Aorta (tissue), 5 donors: ENCODE data around the gene CRK. TPM values are rescaled to one million over a fixed set of nuclear protein-coding genes. Genes with fewer than 3 reads are reported as not detected.

Experiments
- ATAC-seq: fragments of 200-7000 bp; cut with Tn5 transposase; one replicate; pipeline ENCODE4 v1.9.1; 2022; ENCODE audit warnings: moderate library complexity; ENCODE audit not compliant: low FRiP score
- DNase-seq, 2 donors: peaks; one replicate each; pipeline ENCODE4 v3.0.0-alpha.2; 2020
- H3K27ac ChIP-seq, 2 donors: one replicate each; pipeline ENCODE4 v1.5.1; 2013; ENCODE audit warnings: low read length in 2 of 2, mild to moderate bottlenecking in 2 of 2, moderate library complexity in 2 of 2, control low read depth in 1 of 2, inconsistent platforms in 1 of 2, low read depth in 1 of 2
- H3K27me3 ChIP-seq, 2 donors: one replicate each; pipeline ENCODE4 v1.6.1; 2013; ENCODE audit warnings: control low read depth in 1 of 2, low read length in 1 of 2, mild to moderate bottlenecking in 1 of 2, moderate library complexity in 1 of 2; ENCODE audit not compliant: insufficient read depth in 2 of 2, control insufficient read depth in 1 of 2
- H3K36me3 ChIP-seq, 2 donors: one replicate each; pipeline ENCODE4 v1.6.1; 2013; ENCODE audit warnings: control low read depth in 1 of 2, low read length in 1 of 2, mild to moderate bottlenecking in 1 of 2; ENCODE audit not compliant: insufficient read depth in 2 of 2, control insufficient read depth in 1 of 2
- H3K4me1 ChIP-seq, 2 donors: one replicate each; pipeline ENCODE4 v1.6.1; 2013; ENCODE audit warnings: low read length in 2 of 2, control low read depth in 1 of 2, mild to moderate bottlenecking in 1 of 2, moderate library complexity in 1 of 2; ENCODE audit not compliant: insufficient read depth in 2 of 2, control insufficient read depth in 1 of 2
- H3K4me3 ChIP-seq, 2 donors: one replicate each; pipeline ENCODE4 v1.5.1; 2013; ENCODE audit warnings: low read length in 2 of 2, control low read depth in 1 of 2, mild to moderate bottlenecking in 1 of 2
- H3K9me3 ChIP-seq: one replicate; pipeline ENCODE4 v1.6.1; 2013; ENCODE audit warnings: mild to moderate bottlenecking, low read length; ENCODE audit not compliant: control insufficient read depth
- WGBS, 2 donors: extraction: QIAGEN DNeasy Blood & Tissue Kit; methylation state at CpG; one replicate each; pipeline ENCODE4 v1.1.7; 2013; 5-methylcytosine and 5-hydroxymethylcytosine counted together
- intact Hi-C, 2 donors: fragments of 100-400 bp; cut with DNase I; formaldehyde crosslinking; loops; one replicate each; pipeline versions ENCODE4 v1.14.2 to v1.15.0; 2022
- long read RNA-seq, 2 donors: library from polyadenylated mRNA; unstranded; transcript quantifications; one replicate each; pipeline ENCODE4 v2.0.0, GENCODE V29; 2020 to 2021
- polyA plus RNA-seq, 2 donors: library from polyadenylated mRNA; stranded (reverse); fragments of 200-250 nt; gene quantifications; one replicate each; pipeline ENCODE4 v1.2.3, GENCODE V29; 2013
- total RNA-seq, 2 donors: library from RNA; stranded (reverse); fragmentation: NEBNext Ultra II Directional; extraction: Animal tissue kit (Norgen Biotek cat#: 25700); gene quantifications; one replicate each; pipeline ENCODE4 v1.2.1, GENCODE V29; 2021
- donor health status: healthy with polysubstance abuse.
- donor health status: Bipolar disorder and iron deficiency.
- donor health status: DM: no; HTN: no; CAD: no.
- donor health status: DM: no; HTN: no; CAD: no.
- donor health status: DM: yes; HTN: yes; CAD: no.

Gene CRK
- total RNA-seq, result 10 to 100 TPM; 55.3 to 63.8 TPM
- 10 to 100 TPM; 33.5 to 40.9 TPM for polyA plus RNA-seq
- long read RNA-seq, donor 1, transcript CRK-202 (3 exons, 3,675 nt), result major isoform, 11 of 46 reads
- long read RNA-seq, donor 1, transcript CRK-201 (3 exons, 3,880 nt), result major isoform, 11 of 46 reads
- long read RNA-seq, donor 1, partial matches to known transcripts, result 7 of 46 reads
- long read RNA-seq, donor 1, other reads (novel, unspliced or antisense), result 17 of 46 reads
- long read RNA-seq, donor 2, transcript CRK-202 (3 exons, 3,675 nt), result major isoform, 13 of 50 reads
- long read RNA-seq, donor 2, transcript CRK-201 (3 exons, 3,880 nt), result major isoform, 13 of 50 reads
- long read RNA-seq, donor 2, partial matches to known transcripts, result 2 of 50 reads
- long read RNA-seq, donor 2, other reads (novel, unspliced or antisense), result 22 of 50 reads

- intact Hi-C loops, result loop anchor here (2.0 to 10.0 kb wide), 5 partner anchors 35 to 89 kb away; partner anchors contain the start of genes INPP5K (in 1 of the 2) and YWHAE (in 1 of the 2)
- DNase-seq, result peak; percentile 98 to 99
- peaks cover 3 to 4% of the 10 kb centered on the region in 2 donors for H3K4me1 ChIP-seq
- H3K36me3 ChIP-seq, result no peaks in the 10 kb centered on the region
- ATAC-seq, result peak; percentile 98
- peak within 1 kb of the TSS; percentile 74 to 90 for H3K4me3 ChIP-seq
- 0 to 1% methylated on average over 63 to 93 of the region's 93 CpGs for WGBS, 2 donors
- H3K9me3 ChIP-seq, result no peaks in the 10 kb centered on the region
- peak within 1 kb of the TSS; percentile 73 to 90 for H3K27ac ChIP-seq
- no peaks in the 10 kb centered on the region for H3K27me3 ChIP-seq
These were observed at the start of gene CRK for GRCh38 chr17:1455797-1456599. Gene CRK, minus strand, starts transcription at chr17:1456232. Its CDS starts 115 bp downstream, at chr17:1456117.

GRCh38 chr17:1505586-1505985, 49.6 kb upstream of the CRK start:
- 85 to 91% methylated on average over 5 of the region's 5 CpGs for WGBS, 2 donors
- no peaks in the 10 kb centered on the region for H3K27me3 ChIP-seq
- DNase-seq (no peak), ATAC-seq (no peak)
- intact Hi-C loops, result no loop called here
- no peaks in the 10 kb centered on the region for H3K9me3 ChIP-seq
- no peaks in the 10 kb centered on the region for H3K4me1 ChIP-seq
- no peak overlapping the region for H3K4me3 ChIP-seq
- peaks cover 0 to 7% of the 10 kb centered on the region in 2 donors for H3K36me3 ChIP-seq
- no peak overlapping the region for H3K27ac ChIP-seq

GRCh38 chr17:1504866-1505265, 48.8 kb upstream of the CRK start:
- Histone ChIP-seq H3K27me3 (no peaks in the 10 kb centered on the region), H3K36me3 (peaks cover 0 to 7% of the 10 kb centered on the region in 2 donors), H3K4me1 (no peaks in the 10 kb centered on the region), H3K9me3 (no peaks in the 10 kb centered on the region), H3K4me3 (no peak overlapping the region), H3K27ac (no peak overlapping the region)
- ATAC-seq (no peak), DNase-seq (no peak)
- 88% methylated on average over 3 of the region's 3 CpGs for WGBS, 2 donors
- intact Hi-C loops, result no loop called here

GRCh38 chr17:1503699-1504098, 47.7 kb upstream of the CRK start:
- ATAC-seq (no peak), DNase-seq (no peak)
- WGBS, 2 donors, result 82 to 83% methylated on average over 10 of the region's 10 CpGs
- no peak overlapping the region for H3K27ac ChIP-seq
- H3K9me3 ChIP-seq, result no peaks in the 10 kb centered on the region
- no peak overlapping the region for H3K4me3 ChIP-seq
- intact Hi-C loops, result no loop called here
- H3K27me3 ChIP-seq, result no peaks in the 10 kb centered on the region
- no peaks in the 10 kb centered on the region for H3K4me1 ChIP-seq
- H3K36me3 ChIP-seq, result peaks cover 0 to 7% of the 10 kb centered on the region in 2 donors

- intact Hi-C loops, result no loop called here
- DNase-seq, result peak in 1 of 2 donors; percentile 13
These were observed 42.8 kb upstream of the CRK start for GRCh38 chr17:1498869-1499268.

GRCh38 chr17:1498233-1498632, 42.2 kb upstream of the CRK start:
- DNase-seq (no peak), ATAC-seq (no peak)
- WGBS, 2 donors, result 62 to 72% methylated on average over 2 of the region's 2 CpGs
- Histone ChIP-seq H3K27ac (no peak overlapping the region), H3K27me3 (no peaks in the 10 kb centered on the region), H3K9me3 (no peaks in the 10 kb centered on the region), H3K4me3 (no peak overlapping the region), H3K36me3 (peaks cover 1 to 4% of the 10 kb centered on the region in 2 donors), H3K4me1 (peaks cover 0 to 3% of the 10 kb centered on the region in 2 donors)
- intact Hi-C loops, result no loop called here

More at GRCh38 chr17:1498869-1499268, 42.8 kb upstream of the CRK start:
- H3K36me3 ChIP-seq, result peaks cover 1 to 4% of the 10 kb centered on the region in 2 donors
- no peaks in the 10 kb centered on the region for H3K27me3 ChIP-seq
- no peak overlapping the region for H3K27ac ChIP-seq
- ATAC-seq, result no peak
- peaks cover 0 to 3% of the 10 kb centered on the region in 2 donors for H3K4me1 ChIP-seq
- 81 to 85% methylated on average over 9 of the region's 9 CpGs for WGBS, 2 donors
- no peak overlapping the region for H3K4me3 ChIP-seq
- H3K9me3 ChIP-seq, result no peaks in the 10 kb centered on the region

- Histone ChIP-seq H3K36me3 (peaks cover 1 to 4% of the 10 kb centered on the region in 2 donors), H3K27ac (no peak overlapping the region)
- no peak for ATAC-seq
These were observed 41.8 kb upstream of the CRK start for GRCh38 chr17:1497831-1498230.

GRCh38 chr17:1496869-1497268, 40.8 kb upstream of the CRK start:
- H3K4me3 ChIP-seq, result no peak overlapping the region
- WGBS, 2 donors, result 87% methylated on average over 14 of the region's 14 CpGs
- no peaks in the 10 kb centered on the region for H3K27me3 ChIP-seq
- peaks cover 1 to 4% of the 10 kb centered on the region in 2 donors for H3K36me3 ChIP-seq
- intact Hi-C loops, result no loop called here
- H3K27ac ChIP-seq, result no peak overlapping the region
- H3K4me1 ChIP-seq, result peaks cover 0 to 3% of the 10 kb centered on the region in 2 donors
- ATAC-seq, result no peak
- H3K9me3 ChIP-seq, result no peaks in the 10 kb centered on the region
- peak in 1 of 2 donors; percentile 26 for DNase-seq

More at GRCh38 chr17:1497831-1498230, 41.8 kb upstream of the CRK start:
- Histone ChIP-seq H3K4me3 (no peak overlapping the region), H3K27me3 (no peaks in the 10 kb centered on the region), H3K4me1 (peaks cover 0 to 3% of the 10 kb centered on the region in 2 donors), H3K9me3 (no peaks in the 10 kb centered on the region)
- WGBS, 2 donors, result 84 to 86% methylated on average over 15 of the region's 15 CpGs
- peak in 1 of 2 donors; percentile 36 for DNase-seq
- intact Hi-C loops, result no loop called here
